Fibroblast of peridontal ligament (primary cell): ENCODE measurements around the gene TMEM63A.
"Not testable (repeated sequence)": the region's sequence is repeated elsewhere in the genome, so short reads cannot be mapped to it uniquely, and the experiment has no call there.

Experiments
- DNase-seq: peaks from one replicate; pipeline ENCODE4 v3.0.0-alpha.2; 2010; ENCODE audit errors: extremely low read depth

The TMEM63A gene

GRCh38 chr1:225820522-225821120 is 61.6 kb downstream of the TMEM63A start:
- DNase-seq, result peak; percentile 51

- DNase-seq, result no peak
Measured at GRCh38 chr1:225819346-225820192, 62.6 kb downstream of the TMEM63A start.

GRCh38 chr1:225818229-225818628 is 64.0 kb downstream of the TMEM63A start:
- no peak for DNase-seq

- peak; percentile 96 for DNase-seq
Measured at GRCh38 chr1:225817611-225818061, 64.5 kb downstream of the TMEM63A start.

- peak; percentile 44 for DNase-seq
Measured at GRCh38 chr1:225816643-225817538, 65.3 kb downstream of the TMEM63A start.

- DNase-seq, result no peak
Measured at GRCh38 chr1:225815526-225816178, 66.5 kb downstream of the TMEM63A start.

GRCh38 chr1:225815090-225815489 is 67.1 kb downstream of the TMEM63A start:
- DNase-seq, result not testable (repeated sequence)

- no peak for DNase-seq
Measured at GRCh38 chr1:225814381-225814780, 67.8 kb downstream of the TMEM63A start.

- peak; percentile 89 for DNase-seq
Measured at GRCh38 chr1:225813214-225813964, 68.8 kb downstream of the TMEM63A start.

- peak; percentile 19 for DNase-seq
Measured at GRCh38 chr1:225812488-225813213, 69.5 kb downstream of the TMEM63A start.

- DNase-seq, result peak; percentile 48
Measured at GRCh38 chr1:225811622-225812487, 70.3 kb downstream of the TMEM63A start.

GRCh38 chr1:225810579-225811538 is 71.3 kb downstream of the TMEM63A start:
- not testable (repeated sequence) for DNase-seq

- peak; percentile 85 for DNase-seq
Measured at GRCh38 chr1:225809842-225810578, 72.2 kb downstream of the TMEM63A start, which contains the start of gene EPHX1. Gene EPHX1 (plus strand): TSS chr1:225810124. CDS start chr1:225828730, 18,606 bp downstream.

GRCh38 chr1:225808136-225808535 is 74.0 kb downstream of the TMEM63A start:
- DNase-seq, result no peak

- not testable (repeated sequence) for DNase-seq
Measured at GRCh38 chr1:225806736-225807135, 75.4 kb downstream of the TMEM63A start.

GRCh38 chr1:225806249-225806648 is 75.9 kb downstream of the TMEM63A start:
- no peak for DNase-seq

- DNase-seq, result not testable (repeated sequence)
Measured at GRCh38 chr1:225801146-225801545, 81.0 kb downstream of the TMEM63A start.
